ENCODE data around the gene SMARCC1.

- TF ChIP-seq YY1 (IDR thresholded peaks at IDR 0.05; ENCODE audit: insufficient read depth, insufficient read length): no peak
- no peak for TF ChIP-seq ZNF274 (IDR thresholded peaks at IDR 0.05; ENCODE audit: low read depth, low read length)
Observed at GRCh38 chr3:47604145-47604544, 177.5 kb downstream of the SMARCC1 start.

Data from NT2/D1 (cell line).